Peyer's patch (tissue), 4 donors: ENCODE data around the gene EML4.

ENCODE experiments used
- CTCF ChIP-seq, 6 experiments: fragments of 450-650 bp in 4 of 6; fragments of 200-600 bp in 2 of 6; sonication (generic) in 1 of 6; IDR thresholded peaks; one replicate each; pipeline ENCODE4 v1.5.1; 2017 to 2019; ENCODE audit warnings: antibody characterized with exemption in 6 of 6, mild to moderate bottlenecking in 3 of 6, moderate library complexity in 1 of 6
- POLR2A ChIP-seq, 2 donors: fragments of 450-650 bp; IDR thresholded peaks; one replicate each; pipeline ENCODE4 v1.5.1; 2017; ENCODE audit warnings: antibody characterized with exemption in 2 of 2, mild to moderate bottlenecking in 2 of 2, moderate library complexity in 2 of 2

- TF ChIP-seq CTCF (IDR thresholded peaks at IDR 0.05) (no peak), POLR2A (IDR thresholded peaks at IDR 0.05) (no peak)
These were observed 43.1 kb upstream of the EML4 start for GRCh38 chr2:42125841-42126594.
